Stimulated activated CD8-positive, alpha-beta memory T cell treated with anti-CD3 and anti-CD28 coated beads, Interleukin-7, amount 100 ng/mL, for 24 hours (primary cell): ENCODE results near the gene MAPT.
"Not testable (repeated sequence)": the region's sequence is repeated elsewhere in the genome, so short reads cannot be mapped to it uniquely, and the experiment has no call there.

Experiments used
- DNase-seq: peaks from one replicate; pipeline ENCODE4 v3.0.0-alpha.2; 2020; ENCODE audit warnings: low read depth

MAPT gene

DNA sequence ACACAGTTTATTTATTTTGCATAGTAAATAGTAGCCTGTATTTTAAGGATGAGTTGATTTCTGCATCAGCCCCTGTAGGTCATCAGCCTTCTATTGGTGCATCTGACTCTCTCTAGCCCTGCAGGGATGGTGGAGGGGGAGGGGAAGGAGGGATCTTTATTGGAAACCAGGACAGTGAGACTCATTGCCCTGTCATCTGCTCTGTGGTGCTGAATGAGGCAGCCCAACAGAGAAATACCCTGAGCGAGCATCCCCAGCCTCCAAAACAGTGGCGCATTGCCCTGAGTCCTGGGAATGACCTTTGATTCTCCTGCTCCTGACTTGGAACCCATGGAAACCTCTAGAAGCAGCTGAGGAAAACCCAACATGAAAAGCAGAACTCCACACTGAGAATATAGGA lies 59.2 kb downstream of the MAPT start:
- DNase-seq = no peak

- no peak for DNase-seq
Observed at GRCh38 chr17:45954914-45955313, 60.6 kb downstream of the MAPT start.

- DNase-seq = no peak
Observed at GRCh38 chr17:45955326-45955725, 61.0 kb downstream of the MAPT start.

GRCh38 chr17:45956090-45956489 lies 61.7 kb downstream of the MAPT start:
- no peak for DNase-seq

DNA sequence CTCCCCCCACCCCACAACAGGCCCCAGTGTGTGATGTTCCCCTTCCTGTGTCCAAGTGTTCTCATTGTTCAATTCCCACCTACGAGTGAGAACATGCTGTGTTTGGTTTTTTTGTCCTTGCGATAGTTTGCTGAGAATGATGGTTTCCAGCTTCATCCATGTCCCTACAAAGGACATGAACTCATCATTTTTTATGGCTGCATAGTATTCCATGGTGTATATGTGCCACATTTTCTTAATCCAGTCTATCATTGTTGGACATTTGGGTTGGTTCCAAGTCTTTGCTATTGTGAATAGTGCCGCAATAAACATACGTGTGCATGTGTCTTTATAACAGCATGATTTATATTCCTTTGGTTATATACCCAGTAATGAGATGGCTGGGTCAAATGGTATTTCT lies 62.4 kb downstream of the MAPT start:
- DNase-seq = not testable (repeated sequence)

DNA sequence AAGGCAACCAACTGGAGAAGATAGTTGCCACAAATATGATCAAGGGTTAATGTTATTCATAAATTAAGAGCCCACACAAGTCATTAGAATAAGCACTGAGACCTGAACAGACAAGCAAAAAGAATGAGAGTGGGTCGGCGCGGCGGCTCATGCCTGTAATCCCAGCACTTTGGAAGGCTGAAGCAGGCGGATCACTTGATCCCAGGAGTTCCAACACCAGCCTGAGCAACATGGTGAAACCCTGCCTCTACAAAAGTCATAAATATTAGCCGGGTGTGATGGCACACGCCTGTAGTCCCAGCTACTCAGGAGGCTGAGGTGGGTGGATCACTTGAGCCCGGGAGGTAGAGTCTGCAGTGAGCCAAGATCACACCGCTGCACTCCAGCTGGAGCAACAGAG lies 64.0 kb downstream of the MAPT start:
- no peak for DNase-seq

GRCh38 chr17:45958994-45959665 lies 64.8 kb downstream of the MAPT start:
- DNase-seq = no peak

DNA sequence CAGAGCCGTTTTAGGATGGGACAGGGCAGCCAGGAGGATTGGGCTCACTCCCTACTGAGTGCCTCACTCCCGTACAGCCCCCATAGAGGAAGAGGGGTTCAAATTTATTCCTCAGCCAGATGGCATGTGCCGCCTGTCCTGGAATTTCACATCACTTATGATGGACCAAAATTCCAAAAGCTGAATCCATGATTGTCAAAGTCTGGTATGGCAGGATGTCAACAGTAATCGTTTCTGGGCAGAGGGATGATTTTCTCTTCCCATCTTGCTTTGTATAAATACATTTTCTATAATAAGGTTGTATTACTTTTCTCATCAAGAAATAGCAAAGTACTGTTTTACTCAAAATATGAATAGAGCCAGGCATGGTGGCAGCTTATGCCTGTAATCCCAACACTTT lies 66.0 kb downstream of the MAPT start:
- DNase-seq = no peak

DNA sequence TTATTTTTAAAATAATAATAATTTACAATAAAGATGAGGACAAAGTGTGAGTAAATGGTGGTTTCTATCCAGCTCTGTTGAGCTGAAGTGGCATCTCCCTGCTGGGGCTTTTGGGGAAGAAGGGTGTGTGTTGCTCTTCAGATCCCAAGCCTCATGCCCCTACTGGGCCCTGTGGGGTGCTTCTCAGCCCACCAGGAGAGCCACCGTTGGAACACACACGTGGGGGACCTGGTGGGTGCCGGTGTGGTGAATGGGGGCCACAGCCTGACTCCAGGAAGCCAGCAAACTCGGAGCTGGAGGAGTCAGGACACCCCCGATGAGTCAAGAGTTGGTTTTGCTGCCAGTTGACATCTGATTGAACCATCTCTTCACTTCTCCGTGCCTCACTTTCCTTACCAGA lies 66.9 kb downstream of the MAPT start:
- no peak for DNase-seq

DNA sequence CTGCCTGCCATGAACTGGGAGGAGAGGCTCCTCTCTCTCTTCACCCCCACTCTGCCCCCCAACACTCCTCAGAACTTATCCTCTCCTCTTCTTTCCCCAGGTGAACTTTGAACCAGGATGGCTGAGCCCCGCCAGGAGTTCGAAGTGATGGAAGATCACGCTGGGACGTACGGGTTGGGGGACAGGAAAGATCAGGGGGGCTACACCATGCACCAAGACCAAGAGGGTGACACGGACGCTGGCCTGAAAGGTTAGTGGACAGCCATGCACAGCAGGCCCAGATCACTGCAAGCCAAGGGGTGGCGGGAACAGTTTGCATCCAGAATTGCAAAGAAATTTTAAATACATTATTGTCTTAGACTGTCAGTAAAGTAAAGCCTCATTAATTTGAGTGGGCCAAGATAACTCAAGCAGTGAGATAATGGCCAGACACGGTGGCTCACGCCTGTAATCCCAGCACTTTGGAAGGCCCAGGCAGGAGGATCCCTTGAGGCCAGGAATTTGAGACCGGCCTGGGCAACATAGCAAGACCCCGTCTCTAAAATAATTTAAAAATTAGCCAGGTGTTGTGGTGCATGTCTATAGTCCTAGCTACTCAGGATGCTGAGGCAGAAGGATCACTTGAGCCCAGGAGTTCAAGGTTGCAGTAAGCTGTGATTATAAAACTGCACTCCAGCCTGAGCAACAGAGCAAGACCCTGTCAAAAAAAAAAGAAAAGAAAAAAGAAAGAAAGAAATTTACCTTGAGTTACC lies 68.0 kb downstream of the MAPT start:
- no peak for DNase-seq

GRCh38 chr17:45963283-45963682 lies 68.9 kb downstream of the MAPT start:
- DNase-seq = no peak

DNA sequence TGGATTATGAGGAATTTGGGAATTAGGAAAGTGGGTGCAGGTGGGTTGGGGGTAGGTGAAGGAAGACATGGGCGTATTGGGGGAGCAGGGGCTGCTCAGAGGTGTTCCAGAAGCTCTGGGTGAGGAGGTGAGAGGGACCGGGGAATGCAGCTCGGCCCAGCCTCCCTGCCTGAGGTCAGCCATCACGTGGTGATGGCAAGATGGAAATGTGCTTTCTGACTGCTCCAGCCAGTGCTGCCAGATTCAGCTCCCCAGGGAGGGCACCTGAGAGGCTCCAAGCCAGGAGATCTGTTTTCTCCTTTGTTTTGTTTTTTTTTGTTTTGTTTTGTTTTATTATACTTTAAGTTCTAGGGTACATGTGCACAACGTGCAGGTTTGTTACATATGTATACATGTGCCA lies 69.5 kb downstream of the MAPT start:
- DNase-seq = no peak

DNA sequence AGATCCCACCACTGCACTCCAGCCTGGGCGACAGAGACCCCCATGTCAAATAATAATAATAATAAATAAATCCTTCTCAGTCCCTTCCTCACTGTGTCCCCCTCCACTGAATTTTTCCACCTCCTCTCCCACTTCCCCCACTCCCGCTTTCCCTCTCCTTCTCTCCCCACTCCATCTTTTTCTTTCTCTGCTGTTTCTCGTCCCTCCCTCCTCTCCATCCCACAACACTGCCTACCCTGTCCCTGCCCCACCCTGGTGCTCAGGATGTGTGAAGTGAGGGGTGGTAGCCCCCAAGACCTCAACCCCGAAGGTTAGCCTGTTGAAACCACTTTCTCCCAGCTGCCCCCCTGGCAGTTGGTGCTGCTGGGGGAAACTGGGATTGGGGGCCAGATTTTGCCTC lies 70.3 kb downstream of the MAPT start:
- no peak for DNase-seq

DNA sequence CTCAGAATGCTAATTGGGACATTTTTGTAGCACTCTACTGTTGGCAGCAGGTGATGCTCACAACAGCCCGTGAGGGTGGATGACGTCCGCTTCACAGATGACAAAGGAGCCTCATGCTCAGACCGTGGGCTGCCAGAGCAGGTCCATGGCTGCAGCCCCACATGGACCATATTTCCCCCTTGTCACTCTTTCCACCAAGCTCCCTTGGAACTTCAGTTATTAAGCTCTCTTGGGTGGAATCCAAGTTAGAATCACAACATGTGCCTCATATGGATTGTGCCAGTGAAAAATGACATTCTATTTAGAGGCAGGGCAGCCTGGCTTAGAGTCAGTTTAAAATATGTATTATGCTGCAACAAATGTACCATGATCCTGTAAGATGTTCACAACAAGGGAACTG lies 71.5 kb downstream of the MAPT start:
- no peak for DNase-seq

DNA sequence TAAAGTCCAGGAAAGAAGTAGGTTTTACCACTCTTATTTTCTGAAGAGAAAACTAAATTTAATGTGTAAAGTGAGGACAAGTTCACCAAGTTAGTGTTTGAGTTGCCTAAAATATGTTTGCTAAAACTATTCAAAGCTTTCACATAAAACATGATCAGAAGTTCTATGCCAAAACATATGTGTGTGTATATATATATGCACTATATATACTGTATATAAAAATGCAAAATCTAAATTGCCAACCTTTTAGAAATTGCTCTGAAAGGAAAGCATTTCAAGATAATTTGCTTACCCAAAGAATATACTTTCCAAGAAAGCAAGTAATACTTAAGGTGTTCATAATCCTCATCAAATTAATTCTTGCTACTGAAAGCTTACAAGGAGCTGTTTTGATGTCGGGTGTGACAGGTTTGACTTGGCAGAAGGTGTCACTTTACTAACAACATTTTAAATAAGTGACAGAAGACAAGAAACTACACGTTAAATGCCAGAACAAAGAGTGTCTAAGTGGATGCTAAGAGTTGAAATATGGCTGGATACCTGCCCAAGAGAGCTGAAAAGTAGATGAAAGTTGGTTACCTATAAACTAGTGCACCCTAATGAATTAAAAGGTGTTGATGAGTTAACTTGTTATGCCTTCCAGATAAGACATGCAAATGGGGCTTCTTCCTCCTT lies 72.4 kb downstream of the MAPT start:
- DNase-seq = no peak

DNA sequence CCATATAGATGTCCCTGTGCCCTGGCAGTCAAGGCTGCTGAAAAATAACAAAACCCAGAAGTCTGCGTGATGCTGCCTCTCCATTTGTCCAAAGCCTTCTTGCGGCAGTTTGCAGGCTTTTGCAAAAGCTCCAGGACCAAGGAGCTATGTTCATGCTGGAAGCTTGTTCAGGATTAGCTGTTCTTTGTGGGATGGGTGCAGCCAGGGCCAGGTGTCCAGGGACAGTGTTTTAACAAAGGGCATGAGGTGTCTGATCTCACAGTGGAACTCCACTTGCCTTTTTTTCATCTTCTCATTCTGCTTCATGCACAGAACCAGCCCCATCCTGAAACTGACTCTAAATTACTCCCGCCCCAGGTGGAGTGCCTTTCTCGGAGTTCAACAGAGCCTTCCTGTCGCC lies 73.0 kb downstream of the MAPT start:
- DNase-seq = no peak

- no peak for DNase-seq
Observed at GRCh38 chr17:45968732-45969131, 74.4 kb downstream of the MAPT start.

DNA sequence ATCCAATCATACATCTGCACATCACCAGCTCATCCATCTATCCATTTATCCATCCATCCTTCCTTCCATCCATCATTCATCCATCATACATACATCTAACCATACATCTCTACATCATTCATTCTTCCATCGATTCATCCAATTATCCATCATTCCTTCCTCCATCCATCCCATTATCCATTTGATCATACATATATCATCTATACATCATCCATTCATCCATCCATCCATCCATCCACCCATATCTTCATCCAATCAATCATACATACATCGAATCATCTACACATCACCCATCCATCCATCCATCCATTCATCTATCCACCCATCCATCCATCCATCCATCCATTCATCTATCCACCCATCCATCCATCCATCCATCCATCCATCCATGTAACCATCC lies 75.4 kb downstream of the MAPT start:
- DNase-seq = no peak

DNA sequence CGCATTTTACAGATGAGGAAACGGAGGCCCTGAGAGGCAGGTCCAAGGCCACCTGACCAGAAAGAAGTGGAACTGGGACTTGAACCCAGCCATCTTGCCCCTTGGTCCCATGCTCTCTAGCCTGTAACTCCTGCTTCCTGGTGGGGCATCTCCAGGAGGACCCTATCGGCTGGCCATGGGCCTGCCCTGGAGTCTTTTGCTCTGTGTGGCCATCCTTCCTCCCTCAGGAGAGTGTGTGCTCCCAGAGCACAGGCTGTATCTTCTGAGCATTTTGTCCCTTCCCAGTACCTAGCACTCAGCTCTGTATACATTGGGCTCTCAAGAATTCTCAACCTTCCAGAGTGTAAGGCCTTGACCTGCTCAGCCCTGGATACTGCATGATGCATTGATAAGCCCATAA lies 76.3 kb downstream of the MAPT start:
- no peak for DNase-seq

GRCh38 chr17:45971698-45972141 lies 77.4 kb downstream of the MAPT start:
- DNase-seq = no peak

GRCh38 chr17:45972531-45972930 lies 78.2 kb downstream of the MAPT start:
- DNase-seq = no peak

DNA sequence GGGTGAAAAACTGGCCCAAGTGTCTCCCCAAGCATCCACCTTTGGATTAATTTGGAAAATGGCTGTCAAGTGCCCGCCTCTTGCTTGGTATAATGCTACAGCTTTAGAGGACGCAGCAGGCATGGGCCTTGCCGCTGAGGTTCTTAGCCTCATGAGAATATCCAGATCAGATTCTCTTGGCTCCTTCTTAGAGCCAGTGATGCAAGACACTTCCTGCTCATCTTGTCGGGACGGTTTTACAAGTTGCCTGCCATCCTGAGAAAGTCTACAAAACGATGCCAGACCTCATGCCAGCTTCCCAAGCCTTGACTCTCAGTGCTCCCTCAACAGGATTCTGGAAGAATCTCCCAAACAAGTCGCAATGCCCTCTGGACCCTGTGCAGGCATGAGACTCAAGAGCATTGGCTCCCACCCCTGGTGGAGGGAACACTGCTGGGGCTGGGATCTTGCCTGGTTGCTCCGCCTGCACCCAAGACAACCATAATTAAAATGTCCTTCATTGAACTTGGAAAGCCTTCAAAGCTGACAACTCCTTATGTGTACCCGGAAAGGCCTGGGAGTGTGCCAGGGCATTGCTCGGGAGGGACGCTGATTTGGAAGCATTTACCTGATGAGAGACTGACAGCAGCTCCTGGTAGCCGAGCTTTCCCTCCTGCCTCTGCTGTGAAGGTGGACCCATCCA lies 78.9 kb downstream of the MAPT start:
- no peak for DNase-seq
